Endothelial cell of umbilical vein (primary cell): ENCODE results near the gene RELCH. TPM values are rescaled to one million over a fixed set of nuclear protein-coding genes. Genes with fewer than 3 reads are reported as not detected.

Experiments
- BruUV-seq: library from RNA; stranded (reverse); fragments of 400-500 nt; replicated peaks from 2 replicates; lab custom pipeline; 2021; lab: Mats Ljungman, UMichigan
- CTCF ChIA-PET: fragments of 300-600, 350-600 bp; sonication (Branson Sonifier 250); formaldehyde crosslinking; loops from one replicate; lab custom pipeline; 2021; ENCODE audit warnings: antibody characterized with exemption, inconsistent platforms; lab: Charles Lee
- POLR2A ChIA-PET: fragments of 300-600, 350-600 bp; sonication (Branson Sonifier 250); formaldehyde crosslinking; loops from one replicate; lab custom pipeline; 2021; ENCODE audit warnings: antibody characterized with exemption, inconsistent platforms; lab: Charles Lee
- DNase-seq: peaks from one replicate; pipeline ENCODE4 v3.0.0-alpha.2; 2011; ENCODE audit warnings: low read depth, low spot score
- FAIRE-seq: peaks from 2 replicates; lab custom pipeline; 2011; peaks lifted over from hg19 to GRCh38; lab: Jason Lieb, UNC
- H2AFZ ChIP-seq: 2 replicates; pipeline ENCODE4 v1.6.0; 2012; ENCODE audit warnings: low read depth, low read length, control low read depth, inconsistent platforms
- H3K27ac ChIP-seq: 2 replicates; pipeline ENCODE4 v1.5.1; 2011; ENCODE audit warnings: low read depth, mild to moderate bottlenecking, control low read depth, low read length, moderate library complexity; ENCODE audit not compliant: insufficient read depth
- H3K27me3 ChIP-seq, 2 experiments: 2 replicates each; pipeline versions ENCODE4 v1.6.0 to v1.6.1; 2011; ENCODE audit warnings: low read length in 2 of 2, mixed read lengths in 1 of 2; ENCODE audit not compliant: control insufficient read depth in 2 of 2, insufficient read depth in 2 of 2
- H3K36me3 ChIP-seq, 2 experiments: 2 replicates in 1 of 2; 3 replicates in 1 of 2; pipeline ENCODE4 v1.5.1; 2011; ENCODE audit warnings: low read length in 2 of 2, mild to moderate bottlenecking in 1 of 2, moderate library complexity in 1 of 2; ENCODE audit not compliant: control insufficient read depth in 2 of 2, insufficient read depth in 2 of 2; ENCODE audit errors: extremely low read depth in 1 of 2
- H3K4me1 ChIP-seq: 3 replicates; pipeline ENCODE4 v1.5.1; 2011; ENCODE audit warnings: mild to moderate bottlenecking, low read length; ENCODE audit not compliant: control insufficient read depth, insufficient read depth; ENCODE audit errors: extremely low read depth
- H3K4me2 ChIP-seq: 2 replicates; pipeline ENCODE4 v1.6.1; 2011; ENCODE audit warnings: low read length, control low read depth, mixed read lengths; ENCODE audit not compliant: insufficient read depth
- H3K4me3 ChIP-seq, 3 experiments: fragments of 200-600 bp in 1 of 3; sonication (generic), shearing (Covaris generic) in 1 of 3; replicated peaks in 1 of 3; 2 replicates each; pipeline ENCODE4 v1.5.1; 2011 to 2016; ENCODE audit warnings: control low read depth in 3 of 3, low read length in 3 of 3, mild to moderate bottlenecking in 2 of 3, inconsistent platforms in 1 of 3, low read depth in 1 of 3, moderate library complexity in 1 of 3; ENCODE audit not compliant: insufficient read depth in 1 of 3
- H3K79me2 ChIP-seq: 2 replicates; pipeline ENCODE4 v1.6.0; 2012; ENCODE audit warnings: low read length, inconsistent platforms; ENCODE audit not compliant: control insufficient read depth, insufficient read depth
- H3K9ac ChIP-seq: replicated peaks from 2 replicates; pipeline ENCODE3; 2011; ENCODE audit warnings: low read length, control low read depth; ENCODE audit not compliant: insufficient read depth; ENCODE audit errors: extremely low read depth
- H3K9me1 ChIP-seq: replicated peaks from 3 replicates; pipeline ENCODE4 v1.6.0; 2011; ENCODE audit warnings: mild to moderate bottlenecking, low read length; ENCODE audit not compliant: control insufficient read depth, insufficient read depth; ENCODE audit errors: extremely low read depth
- H3K9me3 ChIP-seq: replicated peaks from 2 replicates; pipeline ENCODE4 v1.5.1; 2012; ENCODE audit warnings: low read length, inconsistent platforms; ENCODE audit not compliant: control insufficient read depth, insufficient read depth
- H4K20me1 ChIP-seq: replicated peaks from 2 replicates; pipeline ENCODE3; 2011; ENCODE audit warnings: mild to moderate bottlenecking, low read length; ENCODE audit not compliant: control insufficient read depth, insufficient read depth; ENCODE audit errors: extremely low read depth
- JUN ChIP-seq: IDR thresholded peaks from 2 replicates; pipeline ENCODE4 v1.6.1; 2011; ENCODE audit warnings: borderline replicate concordance, low read depth; ENCODE audit not compliant: insufficient read length, insufficient read depth
- MYC ChIP-seq: IDR thresholded peaks from one replicate; pipeline ENCODE4 v1.6.1; 2011; ENCODE audit warnings: mild to moderate bottlenecking, low read depth, low read length
- POLR2A ChIP-seq: IDR thresholded peaks from 2 replicates; pipeline ENCODE4 v1.6.1; 2012; ENCODE audit warnings: low read depth, mild to moderate bottlenecking, control low read depth, low read length
- POLR2AphosphoS5 ChIP-seq: IDR thresholded peaks from 2 replicates; pipeline ENCODE4 v1.6.1; 2012; ENCODE audit warnings: low read depth, mild to moderate bottlenecking, control low read depth, low read length, moderate library complexity; ENCODE audit not compliant: insufficient read depth
- dilution Hi-C: fragments of 300-500 bp; cut with MboI; formaldehyde crosslinking; loops from one replicate; pipeline ENCODE4 v1.15.0; 2019; ENCODE audit warnings: low sequenced_read_pairs; ENCODE audit not compliant: extremely low pct_ligation_motif_present
- intact Hi-C: fragments of 100-400 bp; cut with micrococcal nuclease; formaldehyde crosslinking; loops from one replicate; pipeline ENCODE4 v1.10.0; 2022
- polyA plus RNA-seq, 4 experiments: library from polyadenylated mRNA; depleted of rRNA in 3 of 4; stranded (reverse) in 3 of 4; unstranded in 1 of 4; fragments of >200 nt; gene quantifications; 2 replicates each; pipeline versions ENCODE4 v1.2.1 to v1.2.3, GENCODE V29; 2011 to 2012; ENCODE audit warnings: missing spikeins in 1 of 4
- total RNA-seq: library from RNA; stranded (reverse); gene quantifications from 2 replicates; pipeline ENCODE4 v1.2.3, GENCODE V29; 2021

RELCH gene
- total and polyA plus RNA-seq, 2 donors (not counting 3 experiments of a cell fraction or from before 2014, with no cell fraction given), result 6.6 to 25.2 TPM

DNA sequence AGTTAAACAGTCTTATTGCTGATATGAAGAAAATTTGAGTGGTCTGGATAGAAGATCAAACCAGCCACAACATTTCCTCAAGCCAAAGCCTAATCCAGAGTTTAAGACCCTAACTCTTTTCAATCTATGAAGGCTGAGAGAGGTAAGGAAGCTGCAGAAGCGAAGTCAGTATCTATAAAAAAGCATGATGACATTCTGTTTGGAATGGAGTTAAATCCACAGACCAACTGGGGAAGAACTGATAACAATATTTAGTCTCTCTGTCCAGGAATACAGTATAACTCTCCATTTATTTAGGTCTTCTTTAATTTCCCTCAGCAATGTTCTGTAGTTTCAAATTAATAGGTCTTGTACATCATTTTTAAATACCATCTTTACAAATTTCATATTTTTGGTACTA lies 16.2 kb upstream of the RELCH start:
- Histone ChIP-seq H3K36me3 (no peaks in the 10 kb centered on the region), H3K4me2 (no peak overlapping the region), H3K9me1 (no peaks in the 10 kb centered on the region), H3K27me3 (no peaks in the 10 kb centered on the region), H3K9ac (no peak overlapping the region), H3K79me2 (no peaks in the 10 kb centered on the region), H3K27ac (no peak overlapping the region), H3K9me3 (no peaks in the 10 kb centered on the region), H3K4me3 (no peak overlapping the region), H4K20me1 (no peaks in the 10 kb centered on the region), H2AFZ (no peak overlapping the region), H3K4me1 (no peaks in the 10 kb centered on the region)
- FAIRE-seq (no peak), DNase-seq (no peak)
- dilution Hi-C loops, result loop anchor here (10.0 kb wide), 1 partner anchor 234 kb away; no protein-coding TSS in a partner anchor
- BruUV-seq, result no TSS peak
- ChIA-PET POLR2A (no interaction called here), CTCF (no interaction called here)
- intact Hi-C loops, result no loop called here
- TF ChIP-seq POLR2A (no peak), JUN (no peak)

GRCh38 chr18:62172298-62172697 lies 14.8 kb upstream of the RELCH start:
- FAIRE-seq (no peak), DNase-seq (no peak)
- peaks cover 3% of the 10 kb centered on the region for H3K4me1 ChIP-seq
- no peaks in the 10 kb centered on the region for H3K9me1 ChIP-seq
- ChIA-PET POLR2A (no interaction called here), CTCF (no interaction called here)
- intact Hi-C loops, result no loop called here
- H4K20me1 ChIP-seq, result no peaks in the 10 kb centered on the region
- no peaks in the 10 kb centered on the region for H3K9me3 ChIP-seq
- H2AFZ ChIP-seq, result no peak overlapping the region
- H3K4me2 ChIP-seq, result no peak overlapping the region
- H3K79me2 ChIP-seq, result no peaks in the 10 kb centered on the region
- no peaks in the 10 kb centered on the region for H3K27me3 ChIP-seq
- H3K9ac ChIP-seq, result no peak overlapping the region
- H3K4me3 ChIP-seq, result no peak overlapping the region
- BruUV-seq, result no TSS peak
- dilution Hi-C loops, result loop anchor here (10.0 kb wide), 1 partner anchor 233 kb away; no protein-coding TSS in a partner anchor
- no peak overlapping the region for H3K27ac ChIP-seq
- no peaks in the 10 kb centered on the region for H3K36me3 ChIP-seq
- no peak for TF ChIP-seq POLR2AphosphoS5
- no peak for TF ChIP-seq MYC
